GM12865 (cell line): ENCODE data around the gene PPFIBP1.

Source experiments
- DNase-seq: peaks from one replicate; pipeline ENCODE4 v3.0.0; 2010; ENCODE audit warnings: low read depth
- H3K4me3 ChIP-seq: 2 replicates; pipeline ENCODE4 v1.5.1; 2011; ENCODE audit warnings: mild to moderate bottlenecking, low read depth, low read length, control low read depth
- CTCF ChIP-seq: IDR thresholded peaks from 2 replicates; pipeline ENCODE4 v1.5.1; 2011; ENCODE audit warnings: low read length, control low read depth, low read depth, inconsistent platforms; ENCODE audit not compliant: insufficient read depth; ENCODE audit errors: missing control alignments

PPFIBP1 gene

GRCh38 chr12:27674989-27675388 lies 151.0 kb downstream of the PPFIBP1 start:
- DNase-seq: no peak
- TF ChIP-seq CTCF: no peak
- H3K4me3 ChIP-seq: no peak overlapping the region

- H3K4me3 ChIP-seq: no peak overlapping the region
- no peak for TF ChIP-seq CTCF
- DNase-seq: no peak
These were observed 156.6 kb downstream of the PPFIBP1 start for GRCh38 chr12:27680619-27681018.

DNA sequence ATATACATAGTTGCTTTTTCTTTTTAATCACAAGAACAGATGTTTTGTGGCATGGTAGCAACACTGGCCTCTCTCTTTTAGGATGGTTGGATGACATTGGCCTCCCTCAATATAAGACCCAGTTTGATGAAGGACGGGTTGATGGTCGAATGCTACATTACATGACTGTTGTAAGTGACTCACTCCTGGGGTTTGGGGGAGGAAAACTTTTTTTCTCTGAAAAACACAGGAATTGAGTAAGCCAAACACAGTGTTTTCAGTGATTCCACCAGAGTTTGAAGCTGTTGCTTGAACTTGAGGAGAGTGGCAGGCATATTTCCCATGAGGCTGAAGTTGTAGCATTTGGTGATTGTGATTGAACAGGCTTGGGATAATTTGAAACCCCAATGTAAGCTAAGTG lies 158.5 kb downstream of the PPFIBP1 start:
- no peak overlapping the region for H3K4me3 ChIP-seq
- DNase-seq: no peak
- no peak for TF ChIP-seq CTCF

DNA sequence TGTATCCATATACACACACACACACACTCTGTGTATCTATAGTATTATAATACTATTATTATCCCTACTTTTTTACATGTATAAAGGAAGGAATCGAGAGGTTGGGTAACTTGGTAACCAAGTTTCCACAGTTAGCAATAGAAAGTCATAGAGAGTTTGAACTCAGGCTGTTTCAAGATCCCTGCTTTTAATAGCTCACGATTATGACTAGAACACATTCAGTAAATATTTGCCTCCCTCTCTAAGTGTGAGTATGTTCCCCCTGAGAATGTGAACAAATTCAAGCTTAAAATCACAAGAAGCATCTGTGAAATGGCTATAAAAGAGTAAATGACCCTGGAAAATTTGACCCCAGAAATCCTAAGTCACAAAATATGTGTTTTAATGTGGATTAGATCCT lies 161.3 kb downstream of the PPFIBP1 start:
- DNase-seq: no peak
- no peak overlapping the region for H3K4me3 ChIP-seq

GRCh38 chr12:27686147-27686546 lies 162.1 kb downstream of the PPFIBP1 start:
- no peak for TF ChIP-seq CTCF
- no peak for DNase-seq
- no peak overlapping the region for H3K4me3 ChIP-seq

More for the DNA sequence above, 161.3 kb downstream of the PPFIBP1 start:
- TF ChIP-seq CTCF: no peak

- no peak overlapping the region for H3K4me3 ChIP-seq
- DNase-seq: no peak
- no peak for TF ChIP-seq CTCF
These were observed 164.7 kb downstream of the PPFIBP1 start for GRCh38 chr12:27688671-27689070.

GRCh38 chr12:27689558-27690180 lies 165.7 kb downstream of the PPFIBP1 start:
- DNase-seq: no peak
- no peak overlapping the region for H3K4me3 ChIP-seq
- TF ChIP-seq CTCF: no peak
